Neural progenitor cell (in vitro differentiated cells): ENCODE data around the gene GALNT2.

ENCODE experiments used
- CTCF ChIP-seq: fragments of 200-600 bp; sonication (generic); IDR thresholded peaks from 2 replicates; pipeline ENCODE4 v1.5.1; 2017; ENCODE audit warnings: antibody characterized with exemption, mild to moderate bottlenecking
- EZH2 ChIP-seq: fragments of 200-600 bp; sonication (generic); IDR thresholded peaks from 2 replicates; pipeline ENCODE4 v1.6.1; 2017; ENCODE audit warnings: antibody characterized with exemption, mild to moderate bottlenecking, moderate library complexity

GRCh38 chr1:230153641-230154296 is 86.7 kb downstream of the GALNT2 start:
- TF ChIP-seq CTCF (no peak), EZH2 (no peak)
